Stimulated activated CD8-positive, alpha-beta memory T cell treated with anti-CD3 and anti-CD28 coated beads, Interleukin-7, amount 100 ng/mL, for 48 hours (primary cell): Measurements from ENCODE around the gene DUSP18.
"Not testable (repeated sequence)": the region's sequence is repeated elsewhere in the genome, so short reads cannot be mapped to it uniquely, and the experiment has no call there.

Source experiments
- DNase-seq, 2 donors: peaks; one replicate each; pipeline ENCODE4 v3.0.0-alpha.2; 2020; ENCODE audit warnings: low read depth in 1 of 2; ENCODE audit errors: extremely low read depth in 1 of 2

Gene DUSP18

GRCh38 chr22:30679895-30680690, 12.4 kb upstream of the DUSP18 start:
- DNase-seq, result not testable (repeated sequence)

DNA sequence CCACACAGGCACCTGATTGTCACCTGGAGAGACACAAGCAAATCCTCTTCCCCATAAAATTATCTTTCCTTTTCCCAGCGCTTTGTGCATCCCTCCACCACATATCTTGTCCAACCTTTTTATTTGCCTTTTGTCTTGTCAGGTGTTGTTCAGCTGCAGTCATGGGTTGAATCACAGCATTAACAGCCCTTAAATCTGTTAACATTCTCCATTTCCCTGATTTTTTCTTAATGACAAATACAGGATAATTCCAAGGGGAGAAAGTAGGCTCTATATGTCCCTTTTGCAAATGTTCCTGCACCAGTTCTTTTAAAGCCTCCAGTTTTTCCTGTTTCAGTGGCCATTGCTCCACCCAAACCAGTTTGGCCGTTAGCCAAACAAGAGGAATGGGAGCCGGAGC, 8.9 kb upstream of the DUSP18 start:
- DNase-seq, result not testable (repeated sequence)

DNA sequence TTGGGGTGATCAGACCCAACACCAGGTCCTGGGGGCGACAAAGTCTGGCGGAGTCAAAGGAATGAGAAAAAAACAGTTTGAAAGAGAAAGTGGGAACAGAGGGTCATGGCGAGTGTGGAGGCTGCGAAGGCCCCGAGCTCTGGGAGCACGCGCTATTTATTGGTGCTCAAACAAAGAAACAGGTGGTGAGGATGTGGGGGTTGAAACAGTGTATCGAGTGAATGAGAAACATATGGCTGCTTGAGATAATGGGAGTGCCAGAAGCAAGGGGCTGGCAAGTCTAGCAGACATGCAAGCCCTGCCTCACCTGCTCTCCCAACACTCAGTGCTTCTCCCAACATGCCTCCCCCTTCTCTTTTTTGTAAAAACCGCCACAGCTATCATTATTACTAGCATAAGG, 7.8 kb upstream of the DUSP18 start:
- no peak for DNase-seq

- DNase-seq, result no peak
These were observed 6.8 kb upstream of the DUSP18 start for GRCh38 chr22:30674482-30674881.

GRCh38 chr22:30673136-30673535, 5.5 kb upstream of the DUSP18 start:
- no peak for DNase-seq

DNA sequence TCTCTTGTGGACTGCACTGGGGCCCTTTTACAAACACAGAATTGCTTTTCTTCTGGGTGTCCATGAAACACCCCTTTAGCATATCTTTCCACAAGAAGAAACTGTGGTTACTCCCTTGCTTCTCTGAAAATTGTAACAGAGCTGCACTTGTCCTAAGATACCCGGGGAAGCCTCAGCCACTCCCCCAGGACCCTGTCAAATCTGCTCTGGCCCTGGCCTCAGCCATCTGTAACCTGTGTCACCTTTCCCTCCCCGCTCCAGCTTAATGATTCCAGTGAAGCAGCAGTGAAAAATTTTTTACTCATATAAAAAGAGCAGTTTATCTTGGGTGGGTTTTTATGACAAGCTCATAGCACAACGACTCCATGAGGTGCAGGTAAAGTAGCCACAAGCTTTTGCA, 3.4 kb upstream of the DUSP18 start:
- no peak for DNase-seq

DNA sequence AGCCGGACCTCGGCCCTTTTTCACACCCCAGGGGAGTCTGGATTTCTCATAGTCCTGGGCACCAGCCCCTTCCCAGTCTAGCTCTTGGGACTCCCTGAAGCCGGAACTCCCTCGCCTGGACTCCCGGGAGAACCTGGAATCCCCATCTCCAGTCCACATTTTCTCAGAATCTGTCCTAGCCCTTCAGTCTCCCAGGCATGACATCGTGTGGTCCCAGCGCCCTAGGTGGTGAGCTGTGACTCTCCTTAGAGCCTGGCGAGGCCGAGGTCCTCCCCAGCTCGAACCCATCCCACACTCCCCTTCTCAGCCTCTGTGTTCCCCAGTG, 673 bp upstream of the DUSP18 start:
- no peak for DNase-seq

GRCh38 chr22:30667107-30667493, 575 bp downstream of the DUSP18 start:
- DNase-seq, result no peak

GRCh38 chr22:30665786-30666185, 1.9 kb downstream of the DUSP18 start:
- DNase-seq, result no peak

DNA sequence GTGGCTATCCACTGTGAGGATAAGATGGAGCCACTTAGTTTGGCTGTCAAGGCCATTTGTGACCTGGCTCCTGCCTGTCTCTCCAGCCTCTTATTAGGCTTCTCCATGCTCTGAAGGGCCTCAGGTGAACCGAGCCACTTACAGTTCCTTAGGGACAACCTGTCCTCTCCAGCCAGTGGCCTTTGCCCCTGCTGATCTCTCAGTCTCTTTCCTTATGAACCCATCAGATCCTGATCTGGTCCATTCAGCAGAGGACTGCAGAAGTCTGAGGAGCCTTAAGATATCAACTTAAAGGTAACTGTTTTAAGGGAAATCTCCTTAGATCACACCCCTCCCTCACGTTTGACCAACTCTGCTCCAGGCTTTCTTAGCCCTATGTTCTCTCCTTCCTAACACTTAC, 2.4 kb downstream of the DUSP18 start:
- DNase-seq, result no peak

GRCh38 chr22:30664798-30665197, 2.9 kb downstream of the DUSP18 start:
- DNase-seq, result no peak

DNA sequence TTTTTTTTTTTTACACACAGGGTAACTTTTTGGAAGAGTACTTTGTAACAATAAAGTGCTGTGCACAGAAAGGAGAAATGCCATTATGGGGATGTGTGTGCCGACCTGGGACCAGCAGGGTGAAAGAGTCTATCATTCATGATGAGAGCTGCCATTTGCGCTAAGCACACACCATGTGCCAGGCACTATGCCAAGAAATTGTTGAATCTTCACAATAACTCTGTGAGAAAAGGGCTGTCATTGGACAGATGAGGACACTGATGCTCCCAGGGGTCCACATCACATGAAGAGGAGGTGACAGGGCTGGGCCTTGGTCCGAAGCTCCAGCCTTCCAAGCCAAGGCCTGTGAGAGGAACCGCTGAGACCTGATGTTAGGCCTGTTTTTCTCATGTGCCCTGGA, 5.6 kb downstream of the DUSP18 start:
- DNase-seq, result no peak

GRCh38 chr22:30655532-30655931, 12.1 kb downstream of the DUSP18 start:
- DNase-seq, result no peak

DNA sequence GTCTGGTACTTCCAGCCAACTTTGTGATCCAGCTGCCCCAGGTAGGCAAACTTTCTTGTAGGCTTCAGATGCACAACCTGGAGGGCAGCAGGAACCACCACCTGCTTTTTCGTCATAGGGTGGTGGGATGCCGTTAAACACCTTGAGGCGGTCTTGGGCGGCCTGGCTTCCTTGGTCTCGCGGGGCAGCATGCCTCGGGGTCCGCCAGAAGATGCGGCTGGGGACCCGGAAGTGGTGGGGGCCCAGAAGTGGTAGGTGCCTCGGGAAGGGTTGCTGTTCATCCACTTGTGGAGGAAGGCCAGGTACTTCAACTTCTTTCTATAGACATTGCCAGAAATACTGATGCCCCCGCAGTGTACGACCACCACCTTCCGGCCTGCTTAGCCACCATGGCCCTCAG, 13.3 kb downstream of the DUSP18 start:
- DNase-seq, result no peak

GRCh38 chr22:30652852-30653251, 14.8 kb downstream of the DUSP18 start:
- DNase-seq, result no peak

DNA sequence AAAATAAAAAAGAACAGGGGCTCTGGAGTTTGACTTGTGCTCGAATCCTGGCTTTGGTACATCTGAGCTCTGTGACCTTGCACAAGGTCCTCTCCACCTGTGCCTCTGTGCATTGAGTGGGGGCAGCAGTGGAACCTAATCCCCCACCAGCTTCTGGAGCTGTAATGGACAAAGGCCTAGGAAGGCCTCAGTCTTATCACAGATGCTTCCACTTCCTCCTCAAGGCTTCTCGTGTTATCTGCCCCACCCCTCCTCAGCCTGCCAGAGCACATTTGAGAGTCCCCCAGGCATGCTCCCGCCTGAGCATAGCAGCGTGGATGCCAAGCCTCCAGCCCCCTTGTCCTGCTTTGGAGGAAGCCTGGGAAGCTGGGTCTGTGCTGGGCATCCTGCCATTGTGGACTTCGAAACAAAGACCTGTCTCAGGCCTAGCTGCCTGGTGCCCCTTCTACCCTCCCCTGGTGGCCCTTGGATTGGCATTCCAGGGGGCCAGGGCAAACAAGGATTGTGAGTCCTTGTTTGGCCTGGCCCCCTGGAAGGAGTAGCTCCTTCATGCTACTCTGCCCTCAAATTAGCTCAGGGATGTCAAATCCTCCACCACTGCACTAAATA, 17.1 kb downstream of the DUSP18 start:
- DNase-seq, result no peak

GRCh38 chr22:30649430-30650007, 18.2 kb downstream of the DUSP18 start:
- DNase-seq, result peak; percentile 74 to 90

GRCh38 chr22:30648825-30649224, 18.9 kb downstream of the DUSP18 start:
- no peak for DNase-seq

DNA sequence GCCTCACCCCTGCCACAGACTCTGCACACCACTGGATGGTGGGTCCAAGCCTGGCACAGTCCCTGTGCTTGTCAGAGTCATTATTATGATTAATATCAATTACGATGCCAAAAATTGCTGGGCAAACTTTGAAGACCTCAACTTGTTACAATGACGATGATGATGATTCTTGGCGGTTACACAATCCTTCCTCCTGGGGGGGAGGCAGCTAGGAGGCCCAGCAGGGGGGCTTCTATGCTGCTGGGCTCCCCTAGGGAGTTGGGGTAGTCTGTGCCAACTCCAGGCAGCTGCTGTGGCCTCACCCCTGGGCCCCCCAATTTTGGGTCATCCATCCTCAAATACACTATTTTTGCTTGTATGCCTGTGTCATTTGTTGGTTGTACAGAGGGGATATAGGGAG, 20.1 kb downstream of the DUSP18 start:
- no peak for DNase-seq

DNA sequence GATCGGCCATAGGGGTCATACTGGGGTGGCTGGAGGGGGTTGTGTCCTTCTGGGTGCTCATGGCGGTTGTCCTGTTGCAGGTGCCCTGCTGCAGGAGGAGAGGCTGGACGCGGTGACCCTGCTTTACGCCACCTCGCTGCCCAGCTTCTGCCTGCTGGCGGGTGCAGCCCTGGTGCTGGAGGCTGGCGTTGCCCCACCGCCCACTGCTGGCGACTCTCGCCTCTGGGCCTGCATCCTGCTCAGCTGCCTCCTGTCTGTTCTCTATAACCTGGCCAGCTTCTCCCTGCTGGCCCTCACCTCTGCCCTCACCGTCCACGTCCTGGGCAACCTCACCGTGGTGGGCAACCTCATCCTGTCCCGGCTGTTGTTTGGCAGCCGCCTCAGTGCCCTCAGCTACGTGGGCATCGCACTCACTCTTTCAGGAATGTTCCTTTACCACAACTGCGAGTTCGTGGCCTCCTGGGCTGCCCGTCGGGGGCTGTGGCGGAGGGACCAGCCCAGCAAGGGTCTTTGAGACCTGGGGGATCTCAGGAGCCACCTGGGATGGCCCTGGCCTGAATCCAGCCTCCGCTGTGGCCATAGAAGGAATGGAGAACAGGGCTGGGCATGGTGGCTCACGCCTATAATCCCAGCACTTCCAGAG, 21.0 kb downstream of the DUSP18 start:
- DNase-seq, result no peak

DNA sequence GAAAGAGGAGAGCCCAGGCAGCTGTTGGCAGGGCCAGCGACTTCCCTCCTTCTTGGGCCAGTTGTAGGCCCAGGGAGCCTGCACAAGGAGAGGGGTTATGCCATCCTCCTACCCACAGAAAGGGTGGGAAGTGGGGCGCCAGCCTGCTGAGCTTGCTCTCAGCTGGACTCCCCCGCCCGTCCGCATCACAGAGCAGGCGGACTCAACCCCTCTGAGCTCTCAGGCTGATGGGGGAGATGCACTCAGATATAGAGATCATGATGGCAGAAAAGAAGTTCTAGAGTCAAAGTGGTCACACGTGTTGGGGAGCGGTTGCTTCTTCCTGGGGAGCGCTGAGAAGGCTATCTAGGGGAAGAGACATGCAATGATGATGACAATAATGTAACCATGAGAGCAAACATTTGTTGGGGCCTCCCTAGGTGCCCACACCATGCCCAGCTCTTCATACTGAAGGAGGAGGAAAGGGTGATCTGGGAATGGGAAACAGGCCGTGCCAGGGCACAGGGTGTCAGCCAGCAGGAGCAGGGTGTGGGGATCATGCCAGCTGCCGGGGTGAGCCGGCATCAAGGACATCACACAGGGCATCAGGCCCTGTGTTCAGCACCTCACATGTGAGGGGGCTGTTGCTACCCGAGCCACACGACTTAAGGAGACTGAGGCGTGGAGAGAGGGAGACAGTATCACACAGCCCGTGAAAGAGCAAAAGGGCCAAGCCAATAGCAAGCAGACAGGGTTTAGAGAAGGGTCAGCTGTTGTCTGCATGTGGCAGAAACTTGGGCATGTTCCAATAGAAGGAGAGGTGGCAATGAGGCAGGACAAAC, 24.4 kb downstream of the DUSP18 start:
- no peak for DNase-seq
